GM21723 (cell line): ENCODE data around the gene KIAA1328.

Experiments
- ATAC-seq: cut with Tn5 transposase; IDR thresholded peaks from one replicate; pipeline ENCODE4 v1.9.1; 2021; ENCODE audit warnings: mild to moderate bottlenecking, moderate library complexity; ENCODE audit not compliant: unreplicated experiment

KIAA1328 gene

DNA sequence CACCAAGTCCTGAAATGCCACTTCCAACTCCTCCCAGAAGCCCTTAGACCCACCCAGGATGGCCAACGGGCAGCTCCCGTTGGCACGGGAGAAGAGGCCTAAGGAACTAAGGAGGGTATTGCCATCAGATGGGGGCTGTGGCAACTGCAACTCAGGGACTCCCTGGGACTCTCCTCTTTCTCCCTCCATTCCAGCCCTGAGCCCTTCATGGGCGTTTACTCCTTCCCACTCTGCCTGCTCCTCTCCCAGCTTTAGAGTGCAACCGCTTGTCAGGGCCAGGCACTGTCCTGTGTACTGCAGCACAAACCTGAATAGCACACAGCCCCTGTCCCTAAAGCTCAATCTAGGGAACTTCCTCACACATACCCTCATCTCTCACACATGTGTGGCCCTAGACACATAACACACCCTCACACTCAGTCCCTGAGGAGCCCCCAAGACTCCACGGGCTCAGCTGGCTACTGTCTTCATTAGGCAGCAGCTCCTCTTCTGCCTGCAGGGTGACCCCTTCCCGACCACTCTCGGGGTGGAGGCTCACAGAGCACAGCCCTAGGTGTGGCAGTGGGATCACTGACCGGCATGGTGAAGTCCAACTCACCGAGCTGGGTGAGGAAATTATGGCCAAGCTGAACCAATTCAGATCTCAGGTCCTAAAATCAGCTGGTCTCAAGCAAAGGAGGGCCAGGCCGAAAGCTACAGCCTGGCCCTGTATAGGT, 420.4 kb downstream of the KIAA1328 start:
- ATAC-seq: no peak

DNA sequence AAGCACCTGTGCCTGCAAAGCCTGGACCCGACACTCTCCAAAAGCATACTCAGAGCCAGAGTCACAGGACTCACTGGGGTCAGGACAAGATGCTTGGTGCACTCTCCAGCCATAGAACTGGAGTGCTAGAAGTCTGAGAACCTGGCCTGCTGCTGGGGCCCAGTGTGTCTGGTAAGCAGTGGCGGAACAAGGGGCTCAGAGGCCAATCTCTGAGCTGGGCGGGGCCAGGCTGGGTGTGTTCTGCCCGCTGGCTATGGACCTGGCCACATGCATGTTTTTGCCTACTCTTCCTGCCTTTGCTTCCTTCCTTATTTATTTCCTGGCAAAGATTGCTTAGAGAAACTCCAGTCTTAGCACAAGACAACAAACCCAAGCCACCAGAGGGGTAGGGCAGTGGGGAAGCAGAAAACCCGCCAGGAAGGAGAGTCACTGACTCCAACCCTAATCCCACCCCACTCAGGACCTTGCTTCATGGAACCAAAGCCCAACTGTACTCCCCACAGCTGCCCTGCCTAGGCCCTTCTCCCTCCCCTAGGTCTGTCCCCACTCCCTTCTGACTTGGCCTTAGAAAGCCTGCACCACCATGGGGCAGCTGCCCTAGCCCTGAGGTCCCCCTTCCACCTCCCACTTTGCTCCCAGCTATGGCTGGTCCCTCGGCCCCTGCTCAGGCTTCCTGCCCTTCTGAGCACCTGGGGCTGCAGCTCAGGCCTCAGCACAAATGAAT, 421.1 kb downstream of the KIAA1328 start:
- ATAC-seq: no peak

- ATAC-seq: no peak
Observed at GRCh38 chr18:37251679-37252078, 422.8 kb downstream of the KIAA1328 start.

DNA sequence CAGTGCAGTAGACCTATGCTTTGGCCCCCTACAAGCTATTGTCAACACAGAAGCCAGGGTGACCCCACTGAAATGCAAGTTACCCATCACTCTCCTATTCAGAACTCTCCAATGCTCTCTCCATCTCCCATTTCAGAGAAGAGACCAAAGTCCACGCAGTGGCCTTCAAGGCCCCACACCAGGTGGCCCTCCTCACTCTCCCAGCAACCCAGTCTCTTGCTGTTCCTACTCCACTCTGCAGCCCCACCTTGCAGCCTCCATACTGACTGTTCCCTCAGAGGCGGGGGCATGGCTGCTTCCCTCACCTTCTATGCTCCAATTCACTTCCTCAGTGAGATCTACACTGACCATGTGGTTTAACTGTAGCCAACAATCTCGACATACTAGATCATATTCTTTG, 423.4 kb downstream of the KIAA1328 start:
- no peak for ATAC-seq

GRCh38 chr18:37252854-37253393, 424.0 kb downstream of the KIAA1328 start:
- ATAC-seq: no peak

DNA sequence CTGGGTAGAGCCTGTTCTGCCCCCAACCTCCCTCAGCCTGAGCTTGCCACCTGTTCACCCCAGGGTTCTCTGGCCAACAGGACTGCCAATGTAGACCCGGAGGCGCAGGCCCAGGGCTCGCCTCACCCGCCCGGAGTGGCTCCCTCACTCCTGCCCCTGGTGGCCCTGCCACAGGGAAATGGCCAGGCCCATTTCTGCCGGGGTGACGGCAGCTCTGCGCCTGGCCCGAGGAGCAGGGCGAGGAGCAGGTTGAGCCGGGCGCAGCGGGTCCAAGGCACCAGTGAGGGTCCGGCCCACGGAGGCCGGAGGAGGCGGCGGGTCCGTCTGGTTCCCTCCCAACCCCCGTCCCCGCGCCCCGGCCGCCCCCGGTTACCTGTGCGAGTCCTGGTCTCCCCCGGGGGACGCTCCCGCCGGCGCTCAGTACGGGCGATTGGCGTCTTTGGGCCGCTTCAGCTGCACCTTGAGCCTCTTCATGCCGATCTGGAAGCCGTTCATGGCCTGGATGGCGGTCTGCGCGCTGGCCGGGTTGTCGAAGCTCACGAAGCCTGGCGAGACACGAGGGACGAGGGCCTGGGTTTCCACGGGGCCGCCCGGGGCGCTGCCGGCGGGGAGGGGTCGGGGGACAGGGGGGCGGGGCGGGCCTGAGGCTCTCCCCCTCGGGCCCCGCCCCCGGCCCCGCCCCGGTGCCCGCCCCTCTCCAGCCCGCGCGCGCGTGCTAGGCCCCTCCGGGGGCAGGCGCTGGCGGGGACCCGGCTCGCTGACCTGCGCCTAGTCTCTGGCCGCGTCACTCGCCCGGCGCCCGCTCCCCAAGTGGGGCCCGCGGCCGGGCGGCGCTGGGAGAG, 424.7 kb downstream of the KIAA1328 start:
- no peak for ATAC-seq

- ATAC-seq: no peak
Observed at GRCh38 chr18:37254236-37254754, 425.4 kb downstream of the KIAA1328 start.

- no peak for ATAC-seq
Observed at GRCh38 chr18:37254973-37255372, 426.0 kb downstream of the KIAA1328 start.

GRCh38 chr18:37258131-37258530, 429.2 kb downstream of the KIAA1328 start:
- no peak for ATAC-seq

- no peak for ATAC-seq
Observed at GRCh38 chr18:37258819-37259218, 429.9 kb downstream of the KIAA1328 start.

DNA sequence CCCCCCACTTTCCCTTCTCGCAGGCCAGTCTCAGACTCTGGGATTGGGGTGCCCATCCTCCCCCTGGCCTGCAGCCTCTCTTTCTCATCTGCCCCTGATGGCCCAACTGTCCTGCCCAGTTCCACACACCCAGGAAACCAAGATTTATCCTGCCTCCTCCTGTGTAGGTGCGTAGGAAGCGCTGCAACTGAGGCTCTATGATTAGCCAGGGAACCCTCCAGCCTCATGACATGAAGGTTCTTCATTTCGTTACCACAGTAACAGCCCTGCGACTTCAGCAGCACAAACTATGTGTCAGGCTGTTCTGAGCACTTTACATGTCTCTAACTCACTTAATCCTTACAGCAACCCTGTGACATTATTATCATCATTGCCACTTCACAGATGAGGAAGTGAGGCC, 430.8 kb downstream of the KIAA1328 start:
- ATAC-seq: no peak

GRCh38 chr18:37260367-37261093, 431.6 kb downstream of the KIAA1328 start:
- ATAC-seq: no peak

- ATAC-seq: no peak
Observed at GRCh38 chr18:37261246-37261840, 432.4 kb downstream of the KIAA1328 start.

DNA sequence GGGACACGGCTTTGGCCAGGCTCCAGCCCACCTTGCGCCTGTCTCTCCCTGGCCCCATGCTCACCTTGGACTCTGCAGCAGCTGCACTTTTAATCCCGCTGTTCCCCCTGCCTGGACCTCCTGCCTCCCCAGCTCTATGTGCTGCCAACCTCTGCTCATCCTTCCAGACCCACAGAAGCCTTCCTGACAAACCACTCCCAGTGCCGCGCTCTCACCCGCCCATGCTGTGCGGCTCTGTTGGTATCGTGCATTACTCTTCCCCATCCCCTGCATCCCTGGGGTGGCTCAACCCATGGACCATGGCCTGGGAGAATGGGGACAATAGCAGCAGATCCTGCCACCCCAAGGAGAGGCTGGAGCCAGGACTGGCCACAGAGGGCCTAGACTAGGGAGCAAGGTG, 433.1 kb downstream of the KIAA1328 start:
- no peak for ATAC-seq

- ATAC-seq: no peak
Observed at GRCh38 chr18:37264956-37265355, 436.0 kb downstream of the KIAA1328 start.

GRCh38 chr18:37265382-37265781, 436.5 kb downstream of the KIAA1328 start:
- no peak for ATAC-seq

GRCh38 chr18:37266290-37266689, 437.4 kb downstream of the KIAA1328 start:
- no peak for ATAC-seq

DNA sequence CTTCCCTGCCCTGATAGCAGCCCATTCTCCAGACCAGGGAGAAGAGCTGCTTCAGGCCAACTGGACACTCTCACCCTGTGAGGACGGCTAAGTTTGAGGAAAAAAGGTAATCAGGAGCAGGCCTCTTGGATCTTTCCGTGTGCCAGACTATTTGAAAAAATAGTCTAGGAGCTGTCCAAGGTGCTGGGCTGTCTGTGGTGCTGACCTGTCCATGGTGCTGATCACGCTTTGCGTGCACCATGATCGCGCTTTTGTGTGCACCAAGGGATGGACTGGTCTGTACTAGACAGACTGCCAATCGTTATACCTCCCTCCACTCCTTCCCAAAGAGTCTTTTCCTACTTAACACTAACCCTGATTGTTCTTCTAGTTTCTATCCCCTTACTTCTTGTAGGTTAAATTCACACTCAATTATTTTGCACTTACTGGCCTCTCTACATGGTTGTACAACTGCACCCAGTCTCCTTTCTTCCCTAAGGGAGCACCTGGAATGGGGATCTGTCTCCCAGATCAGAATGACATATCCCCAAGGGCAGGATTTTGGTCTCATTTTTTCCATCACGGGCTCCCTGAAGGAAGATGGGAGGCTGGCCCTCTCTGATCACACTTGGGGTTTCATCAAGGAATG, 441.2 kb downstream of the KIAA1328 start:
- no peak for ATAC-seq

DNA sequence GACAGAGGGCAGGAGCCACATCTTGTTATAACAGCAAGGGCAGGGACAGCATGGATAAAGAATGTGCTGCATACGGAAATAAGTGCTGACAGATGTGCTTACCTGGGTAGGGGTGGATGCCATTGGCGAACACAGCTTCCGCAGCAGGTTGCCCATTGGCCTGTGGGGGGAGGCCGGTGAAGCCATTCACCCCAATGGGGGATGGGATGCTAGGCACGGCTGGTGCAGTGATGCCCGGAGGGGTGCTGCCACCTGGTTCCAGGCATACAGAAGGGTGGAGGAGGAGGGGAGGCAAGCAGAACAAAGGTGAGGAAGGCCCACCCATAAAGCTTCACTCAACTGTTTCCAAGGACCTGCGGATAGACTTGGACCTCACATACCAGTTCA, 441.7 kb downstream of the KIAA1328 start:
- no peak for ATAC-seq

DNA sequence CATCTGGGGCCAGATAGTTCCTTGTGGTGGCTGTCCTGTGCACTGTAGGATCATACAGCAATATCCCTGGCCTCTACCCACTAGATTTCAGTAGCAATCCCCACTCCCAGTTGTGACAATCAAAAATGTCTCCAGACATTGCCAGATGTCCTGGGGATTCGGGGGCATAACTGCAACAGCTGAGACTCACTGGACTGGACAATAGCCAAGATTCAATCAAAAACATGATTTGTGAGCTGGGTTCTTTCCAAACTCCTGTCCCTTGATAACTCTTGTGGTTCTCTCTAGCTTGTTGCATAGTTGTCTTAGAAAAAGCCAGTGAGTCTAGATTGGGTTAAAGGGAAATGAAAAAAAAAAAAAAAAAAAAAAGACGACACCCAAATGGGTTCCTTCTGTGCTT, 443.3 kb downstream of the KIAA1328 start:
- ATAC-seq: no peak
